ENCODE results near the gene BEST4. TPM values are rescaled to one million over a fixed set of nuclear protein-coding genes. Genes with fewer than 3 reads are reported as not detected.

The BEST4 gene
- total and polyA plus RNA-seq, 8 donors: 0.35 to 60.0 (median 0.87) TPM; not detected in 5

DNA sequence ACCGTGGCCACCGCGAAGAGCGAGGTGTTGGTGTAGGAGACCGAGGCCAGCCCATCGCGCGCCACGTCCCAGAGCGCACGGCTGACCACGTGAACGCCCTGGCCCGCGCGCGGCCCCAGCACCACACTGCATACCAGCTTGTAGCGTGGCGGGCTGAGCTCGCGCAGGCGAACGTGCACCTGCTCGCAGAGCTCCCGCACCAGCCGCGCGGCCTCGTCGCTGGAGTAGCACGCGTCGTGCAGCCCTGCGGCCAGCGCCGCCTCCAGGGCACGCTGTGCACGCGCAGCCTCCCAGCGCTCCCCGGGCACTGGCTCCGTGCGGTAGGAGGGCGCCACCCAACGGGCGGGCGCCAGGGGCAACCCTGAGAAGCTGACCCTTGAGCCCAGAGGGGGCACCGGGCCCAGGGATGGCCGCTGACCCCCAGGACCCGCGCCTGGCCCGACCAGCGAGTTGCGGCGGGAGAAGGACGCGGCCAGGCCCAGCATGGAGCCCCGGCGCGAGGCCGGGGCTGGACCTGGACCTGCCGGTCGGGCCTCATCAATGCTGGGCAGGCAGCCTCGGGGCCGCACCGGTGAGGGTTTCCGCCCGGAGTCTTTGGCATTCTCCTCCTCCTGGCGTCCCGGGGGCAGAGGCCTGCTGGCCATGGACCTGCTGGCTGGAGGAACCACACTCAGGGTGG, 18.2 kb upstream of the BEST4 start:
- peaks cover 63 to 98% (median 75%) of the 10 kb centered on the region in 4 donors for H3K4me1 ChIP-seq
- peaks cover 28 to 47% (median 43%) of the 10 kb centered on the region in 4 donors for H3K36me3 ChIP-seq
- peak overlapping the region in 2 of 4 donors; percentile 9 to 20 for H3K4me3 ChIP-seq
- H3K9me3 ChIP-seq: no peaks in the 10 kb centered on the region
- whole genome bisulfite sequencing, 5 donors: 92 to 97% (median 93%) methylated on average over 17 to 70 of the region's 70 CpGs
- H3K27ac ChIP-seq: peak overlapping the region; percentile 83 to 99 (median 97)
- DNase-seq: peak in 1 of 2 donors; percentile 17
- intact Hi-C loops (cut with DNase I; ENCODE audit: low total_unique reads): no loop called here
- TF ChIP-seq CTCF (IDR thresholded peaks at IDR 0.05) (no peak), EP300 (IDR thresholded peaks at IDR 0.05) (no peak), POLR2AphosphoS5 (IDR thresholded peaks at IDR 0.05) (no peak), POLR2A (IDR thresholded peaks at IDR 0.05) (no peak)
- H3K27me3 ChIP-seq: no peaks in the 10 kb centered on the region

GRCh38 chr1:44805311-44806024, 17.5 kb upstream of the BEST4 start:
- H3K4me3 ChIP-seq: no peak overlapping the region
- no peak for DNase-seq
- no peaks in the 10 kb centered on the region for H3K27me3 ChIP-seq
- peak overlapping the region in 3 of 5 donors; percentile 93 to 99 (median 97) for H3K27ac ChIP-seq
- H3K9me3 ChIP-seq: no peaks in the 10 kb centered on the region
- peaks cover 62 to 96% (median 75%) of the 10 kb centered on the region in 4 donors for H3K4me1 ChIP-seq
- intact Hi-C loops (cut with DNase I; ENCODE audit: low total_unique reads): no loop called here
- WGBS, 5 donors: 91 to 94% (median 93%) methylated on average over 17 to 20 of the region's 20 CpGs
- no peak for TF ChIP-seq CTCF (IDR thresholded peaks at IDR 0.05)
- TF ChIP-seq POLR2A (IDR thresholded peaks at IDR 0.05): no peak
- no peak for TF ChIP-seq POLR2AphosphoS5 (IDR thresholded peaks at IDR 0.05)
- TF ChIP-seq EP300 (IDR thresholded peaks at IDR 0.05): no peak
- H3K36me3 ChIP-seq: peaks cover 28 to 47% (median 43%) of the 10 kb centered on the region in 4 donors

DNA sequence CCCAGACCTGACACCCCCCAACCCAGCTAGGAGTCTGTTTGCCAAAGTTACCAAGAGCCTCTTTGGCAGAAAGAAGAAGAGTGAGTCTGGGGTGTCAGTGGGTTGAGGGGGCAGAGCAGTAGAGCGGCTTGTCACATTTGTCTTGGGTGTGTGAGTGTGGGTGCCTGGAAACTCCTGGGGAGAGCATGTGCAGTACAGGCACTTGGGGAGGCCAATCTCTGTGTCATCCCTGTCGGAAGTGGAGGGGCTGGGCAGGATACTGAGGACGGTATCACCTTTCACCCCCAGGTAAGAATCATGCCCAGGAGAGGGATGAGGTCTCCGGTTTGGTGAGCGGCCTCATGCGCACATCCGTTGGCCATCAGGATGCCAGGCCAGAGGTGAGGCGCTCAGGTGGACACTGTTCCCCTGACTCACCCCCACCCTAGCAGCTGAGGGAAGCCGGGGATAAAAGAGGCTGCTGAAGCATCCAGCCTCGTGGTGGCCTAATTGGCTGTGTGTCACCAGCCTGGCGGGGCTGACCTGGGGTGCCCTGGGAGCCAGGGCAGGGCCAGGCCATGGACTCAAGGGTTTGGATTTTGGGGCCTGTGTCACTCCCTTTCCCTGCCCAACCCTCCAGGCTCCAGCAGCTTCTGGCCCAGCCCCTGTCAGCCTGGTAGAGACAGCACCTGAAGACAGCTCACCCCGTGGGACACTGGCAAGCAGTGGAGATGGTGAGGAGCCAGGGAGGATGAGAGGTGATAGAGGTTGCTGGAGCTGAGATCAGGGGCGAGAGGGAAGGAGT, 15.5 kb upstream of the BEST4 start:
- TF ChIP-seq CTCF (IDR thresholded peaks at IDR 0.05): no peak
- TF ChIP-seq POLR2A (IDR thresholded peaks at IDR 0.05): no peak
- TF ChIP-seq POLR2AphosphoS5 (IDR thresholded peaks at IDR 0.05): no peak
- WGBS, 5 donors: 87 to 90% (median 90%) methylated on average over 6 to 13 of the region's 13 CpGs
- Histone ChIP-seq H3K27me3 (no peaks in the 10 kb centered on the region), H3K36me3 (peaks cover 28 to 47% (median 43%) of the 10 kb centered on the region in 4 donors), H3K27ac (peak overlapping the region in 3 of 5 donors; percentile 62 to 97 (median 70)), H3K4me3 (peak overlapping the region in 2 of 4 donors; percentile 58 to 86), H3K9me3 (no peaks in the 10 kb centered on the region), H3K4me1 (peaks cover 48 to 85% (median 65%) of the 10 kb centered on the region in 4 donors)
- DNase-seq: no peak
- intact Hi-C loops (cut with DNase I; ENCODE audit: low total_unique reads): no loop called here

DNA sequence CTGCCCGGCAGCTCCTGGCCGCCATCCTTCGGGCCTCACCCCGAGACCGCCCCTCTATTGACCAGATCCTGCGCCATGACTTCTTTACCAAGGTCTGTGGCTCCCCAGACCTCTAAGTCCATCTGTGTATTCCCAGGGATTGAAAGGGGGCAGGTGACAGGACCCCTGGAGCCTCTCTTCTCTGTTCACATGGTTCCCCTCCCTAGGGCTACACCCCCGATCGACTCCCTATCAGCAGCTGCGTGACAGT, 15.0 kb upstream of the BEST4 start:
- peak overlapping the region in 2 of 5 donors; percentile 62 to 97 for H3K27ac ChIP-seq
- no peaks in the 10 kb centered on the region for H3K9me3 ChIP-seq
- H3K4me3 ChIP-seq: peak overlapping the region in 2 of 4 donors; percentile 58 to 86
- DNase-seq: no peak
- H3K36me3 ChIP-seq: peaks cover 28 to 47% (median 43%) of the 10 kb centered on the region in 4 donors
- 88 to 96% (median 92%) methylated on average over 9 of the region's 9 CpGs for WGBS, 5 donors
- H3K27me3 ChIP-seq: no peaks in the 10 kb centered on the region
- no peak for TF ChIP-seq CTCF (IDR thresholded peaks at IDR 0.05)
- no peak for TF ChIP-seq POLR2A (IDR thresholded peaks at IDR 0.05)
- no peak for TF ChIP-seq EP300 (IDR thresholded peaks at IDR 0.05)
- TF ChIP-seq POLR2AphosphoS5 (IDR thresholded peaks at IDR 0.05): no peak
- H3K4me1 ChIP-seq: peaks cover 42 to 80% (median 60%) of the 10 kb centered on the region in 4 donors
- intact Hi-C loops (cut with DNase I; ENCODE audit: low total_unique reads): no loop called here

Measured in stomach (tissue), 9 donors.